ENCODE data around the gene PAX1.

PAX1 gene

DNA sequence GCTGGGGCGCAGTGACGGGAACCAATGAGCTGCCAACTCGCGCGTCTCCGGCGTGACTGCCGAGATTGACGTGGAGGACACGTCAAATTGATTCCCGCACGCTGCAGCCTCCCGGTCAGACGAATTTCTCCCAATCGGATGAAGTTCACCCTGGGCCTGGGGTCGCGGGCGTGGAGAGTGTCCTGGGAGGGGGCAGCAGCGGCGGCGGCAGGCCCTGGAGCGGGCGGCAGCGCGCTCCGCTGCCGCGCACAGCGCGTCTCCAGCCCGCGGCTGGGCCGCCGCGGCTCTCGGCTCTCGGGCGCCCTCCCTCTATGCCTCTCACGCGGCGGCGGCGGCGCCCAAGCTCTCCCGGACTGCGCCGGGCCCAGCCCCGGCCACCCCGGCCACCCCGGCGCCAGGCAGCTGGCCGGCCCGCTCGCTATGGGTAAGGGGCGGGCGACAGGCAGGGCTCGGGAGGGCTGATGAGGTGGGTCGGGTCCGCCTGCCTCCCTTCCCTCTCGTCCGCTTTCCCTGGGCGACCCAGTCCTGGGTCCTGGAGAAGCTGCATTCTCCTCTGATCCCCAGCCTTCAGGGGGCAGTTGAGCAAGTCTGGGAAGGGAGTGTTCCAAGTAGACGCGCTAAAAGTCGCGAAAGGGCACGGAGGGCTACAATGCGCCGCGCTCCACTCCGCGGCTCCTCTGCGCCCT is at the start of gene PAX1:
Gene PAX1 (plus strand): TSS at position 90 of the 686 bp plus-strand sequence. CDS start 49 bp downstream, at position 139.
- DNase-seq (ENCODE audit: insufficient read length, low spot score), result no peak
- no peak for FAIRE-seq
- TF ChIP-seq CTCF (IDR thresholded peaks at IDR 0.05; ENCODE audit: insufficient read depth, missing control alignments), result no peak

GRCh38 chr20:21656308-21657067 is 49.0 kb upstream of the PAX1 start:
- no peak for TF ChIP-seq CTCF (IDR thresholded peaks at IDR 0.05; ENCODE audit: insufficient read depth, missing control alignments)
- no peak for FAIRE-seq
- no peak for DNase-seq (ENCODE audit: insufficient read length, low spot score)

DNA sequence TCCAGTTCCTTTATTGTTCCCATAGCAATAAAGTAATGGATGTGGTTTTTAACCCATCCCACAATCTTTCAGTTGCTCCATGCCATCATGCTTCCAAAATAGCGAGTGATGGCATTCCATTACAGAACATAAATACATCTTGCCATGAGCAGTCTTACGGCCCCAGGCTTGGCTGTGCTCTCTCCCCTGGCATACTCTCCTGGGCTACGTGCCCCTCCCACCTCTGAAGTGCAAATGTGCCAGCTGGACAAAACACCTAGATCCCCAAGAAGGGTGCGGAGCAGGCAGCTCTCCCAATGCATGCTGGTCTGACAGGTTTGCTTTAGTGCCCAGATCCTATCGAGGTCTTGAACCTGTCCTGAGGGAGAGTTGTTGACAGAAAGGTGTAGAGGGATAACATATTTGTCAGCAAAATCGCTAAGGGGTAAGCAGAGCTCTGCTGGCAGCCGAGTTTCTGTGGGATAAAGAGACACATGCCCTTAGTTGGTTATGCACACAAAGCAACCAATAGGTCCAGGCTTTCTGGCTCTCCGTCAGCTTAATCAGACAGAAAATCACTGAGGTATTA is 43.9 kb upstream of the PAX1 start:
- no peak for TF ChIP-seq CTCF (IDR thresholded peaks at IDR 0.05; ENCODE audit: insufficient read depth, missing control alignments)
- DNase-seq (ENCODE audit: insufficient read length, low spot score) (no peak), FAIRE-seq (no peak)

GRCh38 chr20:21663465-21663864 is 42.0 kb upstream of the PAX1 start:
- no peak for FAIRE-seq
- no peak for DNase-seq (ENCODE audit: insufficient read length, low spot score)
- TF ChIP-seq CTCF (IDR thresholded peaks at IDR 0.05; ENCODE audit: insufficient read depth, missing control alignments), result no peak

DNA sequence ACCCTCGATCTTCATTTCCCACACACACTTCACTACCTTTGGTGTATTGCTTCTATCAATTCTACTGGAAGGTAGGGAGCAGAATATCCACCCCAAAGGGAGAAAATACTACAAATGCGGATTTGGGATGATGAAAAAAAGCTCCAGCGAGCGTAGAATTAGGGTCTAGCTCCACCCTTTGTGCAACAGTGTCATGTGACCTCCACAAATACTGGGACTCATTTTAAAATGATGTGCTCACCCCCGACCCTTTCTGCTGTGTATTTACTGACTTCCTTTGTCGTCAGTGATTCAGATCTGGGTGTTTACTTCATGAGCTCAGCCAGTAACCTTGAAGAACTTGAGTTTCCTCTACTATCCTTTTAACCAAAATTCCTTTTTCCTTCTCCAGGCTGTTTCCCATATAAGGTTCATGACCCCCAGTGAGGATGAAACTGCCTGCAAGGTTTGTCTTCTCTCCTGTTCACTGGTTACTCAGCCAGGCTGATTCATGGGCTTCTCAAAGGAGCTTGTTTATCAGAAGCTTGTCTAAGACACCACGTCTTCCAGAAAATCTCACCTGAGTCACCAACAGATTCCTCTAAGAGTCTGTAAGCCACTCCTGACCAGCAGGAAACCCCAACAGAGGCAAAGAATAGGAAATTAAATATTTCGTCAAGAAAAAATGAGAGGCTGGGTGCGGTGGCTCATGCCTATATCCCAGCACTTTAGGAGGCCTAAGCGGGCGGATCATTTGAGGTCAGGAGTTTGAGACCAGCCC is 39.6 kb upstream of the PAX1 start:
- DNase-seq (ENCODE audit: insufficient read length, low spot score) (no peak), FAIRE-seq (no peak)

GRCh38 chr20:21670126-21670525 is 35.3 kb upstream of the PAX1 start:
- no peak for FAIRE-seq
- no peak for DNase-seq (ENCODE audit: insufficient read length, low spot score)
- no peak for TF ChIP-seq CTCF (IDR thresholded peaks at IDR 0.05; ENCODE audit: insufficient read depth, missing control alignments)

More for the DNA sequence above, 39.6 kb upstream of the PAX1 start:
- no peak for TF ChIP-seq CTCF (IDR thresholded peaks at IDR 0.05; ENCODE audit: insufficient read depth, missing control alignments)

All from D721Med (cell line).